Glomerular endothelial cell (primary cell): ENCODE measurements around the gene FZR1. TPM values are rescaled to one million over a fixed set of nuclear protein-coding genes. Genes with fewer than 3 reads are reported as not detected.

ENCODE experiments used
- DNase-seq: peaks from one replicate; pipeline ENCODE4 v3.0.0-alpha.2; 2011; ENCODE audit warnings: low read depth, low spot score; ENCODE audit errors: extremely low read depth
- total RNA-seq: library from RNA; depleted of rRNA; stranded (reverse); fragments of >200 nt; gene quantifications from 2 replicates; pipeline ENCODE4 v1.2.3, GENCODE V29; 2015

FZR1 gene
- total RNA-seq, 1 donor from 2014 or later: 43.9 TPM

DNA sequence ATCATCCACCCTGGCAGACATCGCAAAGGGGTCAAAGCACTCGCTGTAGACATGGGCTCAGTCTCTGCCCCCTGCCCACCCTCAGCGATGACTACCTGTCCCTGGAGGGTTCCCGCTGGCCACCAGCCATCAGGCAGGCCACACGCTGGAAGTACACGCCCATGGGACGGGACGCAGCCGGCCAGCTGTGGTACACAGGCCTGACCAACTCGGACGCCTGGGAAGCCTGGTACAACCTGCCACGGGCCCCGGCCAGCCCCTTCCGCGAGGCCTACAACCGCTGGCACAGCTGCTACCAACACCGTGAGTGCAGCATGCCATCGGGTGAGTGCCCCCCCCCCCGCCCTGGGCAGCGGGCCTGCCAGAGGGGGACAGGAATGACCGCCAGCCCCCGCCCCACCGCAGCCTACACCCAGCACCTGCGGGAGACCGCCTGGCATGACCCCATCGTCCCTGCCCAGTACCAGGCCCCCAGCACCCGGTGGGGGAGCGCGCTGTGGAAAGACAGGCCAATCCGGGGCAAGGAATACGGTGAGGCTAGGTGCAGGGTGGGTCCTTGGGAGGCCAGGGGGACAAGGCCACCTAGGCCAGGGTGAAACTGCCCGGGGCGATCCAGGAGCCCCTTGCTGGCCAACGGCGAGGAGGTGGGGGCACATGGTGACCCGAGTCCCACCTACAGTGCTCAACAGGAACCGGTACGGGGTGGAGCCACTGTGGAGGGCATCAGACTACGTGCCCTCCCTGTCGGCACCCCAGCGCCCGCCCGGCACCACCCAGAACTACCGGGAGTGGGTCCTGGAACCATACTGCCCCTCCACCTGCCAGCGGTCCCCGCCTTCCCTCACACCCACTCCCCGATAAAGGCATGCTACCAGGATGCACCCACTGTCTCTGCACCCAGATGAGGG lies 37.3 kb downstream of the FZR1 start:
- no peak for DNase-seq

DNA sequence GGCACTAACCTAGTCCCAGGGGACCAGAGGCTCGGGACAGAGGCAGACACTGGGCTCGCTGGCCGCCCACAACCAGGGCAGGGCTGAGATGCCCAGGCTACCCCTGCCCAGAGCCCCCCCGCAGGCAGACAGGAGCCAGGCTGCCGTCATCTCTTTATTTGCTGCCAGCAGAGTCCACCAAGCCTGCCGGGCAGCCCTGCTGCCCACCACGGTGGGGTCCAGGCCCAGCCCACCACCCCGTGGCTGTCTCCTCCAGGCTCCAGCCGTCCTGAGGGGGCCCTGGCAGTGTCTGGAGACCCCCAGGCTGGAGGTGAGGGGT lies 37.9 kb downstream of the FZR1 start:
- no peak for DNase-seq

DNA sequence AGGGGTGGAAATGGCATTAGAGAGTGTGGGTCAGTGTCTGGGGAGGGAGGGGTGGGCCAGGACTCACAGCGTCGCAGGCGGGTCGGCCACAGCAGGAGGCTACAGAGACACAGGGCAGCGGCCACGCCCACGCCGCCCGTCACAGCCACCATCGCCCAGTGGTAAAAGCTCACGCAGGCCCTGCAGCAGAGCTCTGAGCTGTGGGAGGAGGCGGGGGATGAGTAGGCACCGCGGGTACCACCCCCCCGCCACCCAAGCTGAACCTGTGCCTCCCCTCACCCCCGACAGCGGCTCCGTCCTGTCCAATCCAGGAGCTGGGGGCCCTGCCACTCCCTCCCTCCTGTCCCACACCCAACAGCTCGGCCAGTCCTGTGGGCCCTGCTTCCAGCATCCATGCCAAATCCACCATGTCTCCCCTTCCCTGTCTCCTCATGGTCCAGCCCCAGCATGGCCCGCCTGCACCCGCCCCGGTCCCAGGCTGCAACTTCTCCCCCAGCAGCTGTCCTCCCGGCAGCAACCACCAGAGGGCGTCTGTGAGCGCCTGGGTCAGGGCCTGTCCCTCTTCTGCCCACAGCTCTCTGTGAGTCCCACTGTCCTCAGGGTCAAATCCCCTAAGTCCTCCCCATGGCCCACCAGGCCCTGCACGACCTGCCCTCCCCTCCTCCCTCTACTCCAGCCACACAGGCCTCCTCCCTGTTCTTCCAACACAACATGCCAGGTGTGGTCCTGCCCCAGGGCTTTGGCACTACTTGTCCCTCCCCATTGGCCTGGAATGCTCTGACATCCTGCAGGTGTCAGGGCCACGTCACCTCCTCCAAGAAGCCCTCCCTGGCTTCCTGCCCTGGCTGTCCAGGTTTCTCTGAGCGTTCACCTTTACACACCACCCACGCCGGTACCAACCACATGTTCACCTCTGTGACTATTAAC lies 38.9 kb downstream of the FZR1 start:
- no peak for DNase-seq

DNA sequence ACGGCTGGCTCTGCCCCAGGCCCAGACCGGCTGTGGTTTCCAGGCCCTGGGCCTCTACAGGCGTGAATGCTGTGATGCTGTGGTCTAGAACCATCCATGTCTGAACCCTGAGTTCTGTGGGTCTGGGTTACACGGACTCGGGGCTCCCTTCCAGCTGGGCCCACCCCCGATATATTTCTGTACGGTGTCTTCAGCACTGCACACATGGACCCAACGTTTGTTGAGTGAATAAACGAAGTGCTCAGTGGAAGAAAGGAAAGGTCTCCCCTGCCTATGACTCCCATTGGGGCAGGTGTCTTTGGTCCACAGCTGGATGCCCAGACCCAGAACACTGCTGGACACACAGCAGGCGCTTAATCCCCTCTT lies 39.5 kb downstream of the FZR1 start:
- DNase-seq: no peak

DNA sequence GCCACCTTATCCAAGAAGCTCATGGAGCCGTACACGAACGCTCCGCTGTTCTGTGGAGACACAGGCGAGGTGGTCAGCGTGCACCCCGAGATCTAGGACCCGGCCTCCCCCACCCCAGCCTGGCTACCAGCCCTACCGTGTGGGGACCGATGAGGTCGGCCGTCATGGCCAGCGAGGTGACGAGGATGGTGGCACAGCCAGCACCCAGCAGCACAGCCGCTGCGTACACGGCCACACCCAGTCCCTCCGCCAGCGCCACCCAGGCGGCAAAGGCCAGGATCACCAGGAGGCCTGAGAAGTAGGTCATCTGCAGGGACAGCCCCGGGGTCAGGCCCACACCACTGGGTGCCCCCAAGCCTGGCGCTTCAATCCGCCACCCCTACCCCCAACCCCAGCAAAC lies 40.0 kb downstream of the FZR1 start:
- DNase-seq: no peak

DNA sequence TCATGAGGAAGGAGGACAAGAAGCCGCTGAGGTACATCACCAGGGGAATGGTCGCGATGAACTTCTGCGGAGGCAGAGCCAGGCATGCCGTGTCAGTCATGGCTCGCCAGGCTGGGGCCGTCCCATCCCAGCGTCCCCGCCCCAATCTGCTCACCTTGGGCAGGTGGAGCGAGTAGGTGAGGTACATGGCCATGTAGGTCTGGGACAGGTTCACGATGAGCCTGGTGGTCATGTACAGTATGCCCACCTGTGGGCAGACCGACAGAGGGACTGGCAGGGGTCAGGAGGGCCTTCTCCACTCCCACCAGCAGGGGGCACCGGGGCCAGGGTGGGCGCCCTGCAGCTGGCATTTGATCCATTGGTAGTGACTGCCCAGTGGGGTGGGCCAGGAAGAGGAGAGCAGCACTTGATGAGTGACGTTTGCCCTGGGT lies 41.2 kb downstream of the FZR1 start:
- DNase-seq: no peak

DNA sequence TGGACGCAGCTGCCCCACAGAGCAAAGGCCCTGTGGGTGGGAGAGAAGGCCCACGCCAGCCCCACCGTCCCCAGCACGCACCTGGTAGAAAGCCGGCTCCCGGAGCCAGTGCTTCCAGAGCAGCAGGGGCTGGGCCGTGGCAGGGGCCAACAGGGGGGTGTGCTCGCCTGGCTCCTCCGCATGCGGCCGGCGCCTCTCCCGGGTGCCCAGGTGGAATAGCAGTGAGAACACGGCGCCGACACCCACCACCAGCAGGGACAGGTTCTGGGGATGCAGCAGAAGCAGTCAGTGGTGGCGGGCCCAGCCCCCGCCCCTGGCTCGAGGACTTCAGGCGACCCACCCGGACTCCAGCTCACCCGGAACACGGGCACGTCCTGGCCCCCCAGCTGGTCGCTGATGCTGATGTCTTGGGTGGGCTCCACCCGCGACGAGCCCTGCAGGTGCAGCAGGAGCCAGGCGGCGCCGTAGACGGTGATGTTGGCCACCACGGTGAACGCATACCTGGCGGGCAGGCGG lies 41.7 kb downstream of the FZR1 start:
- DNase-seq: no peak

DNA sequence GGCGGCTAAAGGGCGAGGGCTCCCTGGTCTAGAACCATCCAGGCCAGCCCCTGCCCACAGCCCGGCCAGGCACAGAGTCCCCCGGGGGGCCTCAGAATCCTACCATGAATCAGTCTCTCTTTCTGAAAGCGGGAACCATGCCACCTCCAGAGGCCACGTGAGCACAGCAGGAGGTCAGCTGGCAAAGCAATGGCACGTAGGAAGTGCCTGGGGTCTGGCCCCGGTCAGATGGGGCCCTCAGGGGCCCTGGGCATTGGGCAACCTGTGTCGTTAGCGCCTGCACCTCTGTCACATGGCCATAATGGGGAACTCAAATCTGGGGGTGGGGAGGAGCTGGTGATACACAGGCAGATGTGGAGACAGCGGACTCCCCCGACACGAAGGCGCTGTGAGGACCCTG lies 42.5 kb downstream of the FZR1 start:
- DNase-seq: no peak

DNA sequence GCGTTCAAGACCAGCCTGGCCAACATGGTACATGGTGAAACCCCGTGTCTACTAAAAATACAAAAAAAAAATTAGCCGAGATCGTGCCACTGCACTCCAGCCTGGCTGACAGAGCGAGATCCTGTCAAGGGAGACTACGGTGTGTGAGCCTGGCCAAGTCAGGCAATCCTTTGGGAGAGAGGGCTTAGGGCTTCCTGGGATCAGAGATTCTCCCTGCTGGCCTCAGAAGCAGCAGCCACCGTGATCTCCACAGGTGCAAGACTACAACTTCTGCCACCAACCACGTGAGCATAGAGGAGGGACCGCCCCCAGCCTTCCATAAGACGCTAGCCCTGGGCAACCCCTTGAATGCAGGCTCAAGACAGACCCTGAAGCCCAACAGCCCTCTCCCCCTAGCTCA lies 43.7 kb downstream of the FZR1 start:
- no peak for DNase-seq

DNA sequence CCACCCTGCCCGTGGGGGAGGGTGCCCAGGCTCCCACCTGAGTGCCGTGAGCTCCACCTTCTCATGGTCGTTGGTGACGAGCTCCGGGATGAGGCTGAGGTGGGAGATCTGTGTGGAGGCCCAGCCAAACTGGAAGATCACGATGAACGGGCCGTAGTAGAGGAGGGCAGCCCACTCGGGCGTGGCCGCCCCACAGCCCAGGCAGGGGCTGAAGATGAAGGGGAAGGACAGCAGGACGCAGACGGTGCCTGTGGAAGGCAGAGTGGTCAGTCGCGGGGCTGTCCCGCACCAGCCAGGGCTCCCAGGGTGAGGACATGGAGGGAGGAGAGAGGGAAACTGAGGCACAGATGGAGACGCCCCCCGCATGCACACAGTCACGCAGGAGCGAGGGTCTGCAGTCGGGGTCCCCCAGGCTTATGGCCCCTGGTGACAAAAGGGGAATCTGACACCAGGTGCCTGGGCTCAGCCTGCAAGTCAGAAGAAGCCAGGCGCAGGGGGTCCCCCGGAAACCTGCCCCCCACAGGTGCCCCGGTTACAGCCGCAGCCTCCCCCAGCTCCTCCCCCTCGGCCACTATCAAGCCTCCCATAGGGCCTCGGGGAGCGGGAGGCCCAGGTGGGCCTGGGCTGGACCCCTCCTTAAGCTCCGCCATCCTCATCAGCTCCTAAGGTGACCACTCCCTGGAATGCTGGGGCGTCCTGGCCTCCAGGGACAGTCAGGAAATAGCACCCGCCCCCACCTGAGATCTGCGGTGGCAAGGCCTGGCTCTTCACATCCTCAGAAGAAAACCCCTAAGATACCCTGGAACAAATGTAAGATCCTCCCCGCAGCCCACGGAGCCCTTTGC lies 45.1 kb downstream of the FZR1 start:
- no peak for DNase-seq

DNA sequence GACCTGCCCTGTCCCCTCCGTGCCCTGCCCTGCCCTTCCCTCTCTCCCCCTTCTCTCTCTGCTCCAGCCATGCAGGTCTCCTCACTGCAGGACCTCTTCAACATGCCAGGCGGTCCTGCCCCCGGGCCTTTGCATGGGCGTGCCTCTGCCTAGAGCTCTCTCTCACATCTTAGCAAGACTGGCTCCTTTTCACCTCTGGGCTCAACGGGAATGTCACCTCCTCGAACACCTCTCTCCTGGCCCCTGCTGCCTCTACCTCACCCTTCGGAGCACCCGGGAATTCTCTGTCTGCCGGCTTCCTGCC lies 45.6 kb downstream of the FZR1 start:
- no peak for DNase-seq

DNA sequence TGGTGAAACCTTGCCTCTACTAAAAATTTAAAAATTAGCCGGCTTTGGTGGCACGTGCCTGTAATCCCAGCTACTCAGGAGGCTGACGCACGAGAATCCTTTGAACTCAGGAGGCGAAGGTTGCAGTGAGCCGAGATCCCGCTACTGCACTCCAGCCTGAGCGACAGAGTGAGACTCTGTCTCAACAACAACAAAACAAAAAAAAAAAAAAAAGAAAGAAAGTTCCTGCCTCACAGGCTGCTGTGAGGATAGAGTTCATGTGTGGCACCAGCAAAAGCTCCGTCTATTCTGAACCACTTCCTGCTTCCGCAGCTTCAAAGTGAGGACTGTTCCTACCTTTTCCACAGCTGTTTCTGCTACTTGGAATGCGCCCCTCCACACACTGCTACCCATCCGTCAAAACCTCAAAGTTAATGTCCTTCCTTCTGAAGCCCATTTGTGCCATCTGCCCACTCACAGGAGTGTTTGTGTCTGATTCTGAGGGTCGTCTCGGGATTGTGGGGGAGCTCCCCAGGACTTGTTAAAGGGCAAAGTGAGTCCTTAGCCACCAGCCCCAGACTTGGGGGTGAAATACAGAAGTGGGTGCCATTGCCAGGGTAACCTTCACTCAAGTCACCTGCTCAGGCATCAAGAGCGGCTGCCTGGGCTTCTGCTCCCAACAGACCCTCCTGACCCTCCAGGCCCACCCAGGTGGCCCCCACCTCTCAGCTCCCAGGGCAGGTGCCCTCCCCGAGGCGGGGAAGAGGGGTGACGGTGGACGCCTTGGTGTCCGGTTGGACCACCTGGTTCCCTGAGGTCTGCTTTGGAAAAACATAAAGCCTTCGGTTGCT lies 48.4 kb downstream of the FZR1 start:
- no peak for DNase-seq

DNA sequence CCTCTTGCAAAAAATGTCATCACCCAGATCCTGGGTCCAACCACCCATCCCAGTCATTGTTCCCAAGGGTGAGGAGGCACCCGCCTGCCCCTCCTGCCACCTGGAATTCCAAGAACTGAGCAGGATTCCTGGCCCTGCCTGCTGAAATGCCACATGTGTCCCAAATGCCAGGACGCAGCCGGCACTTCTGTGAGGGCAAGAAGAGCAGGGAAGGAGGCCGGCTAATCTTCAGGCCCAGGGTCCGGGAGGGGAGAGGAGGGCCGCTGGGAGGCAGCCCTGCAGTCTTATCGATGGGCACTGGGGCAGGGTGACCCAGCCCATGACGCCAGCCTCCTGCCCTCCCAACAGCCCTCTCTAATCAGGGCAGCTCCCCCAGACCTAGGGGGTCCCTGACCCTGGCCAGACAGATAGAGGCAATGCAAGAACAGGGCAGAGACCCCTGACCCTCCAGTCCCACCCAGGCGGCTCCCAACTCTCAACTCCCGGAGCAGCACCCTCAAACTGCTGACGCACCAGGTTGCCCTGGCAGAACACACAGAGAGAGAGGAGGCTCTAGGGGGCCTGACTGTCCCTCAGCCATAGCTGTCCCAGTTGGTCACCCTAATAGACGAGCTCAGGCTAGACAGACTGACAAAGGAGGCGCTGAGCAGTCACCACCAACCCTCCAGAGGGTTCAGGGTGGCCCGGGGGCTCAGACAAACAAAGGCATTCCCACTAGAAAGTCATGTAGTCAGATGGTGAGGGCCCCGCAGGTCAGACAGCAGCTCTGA lies 49.7 kb downstream of the FZR1 start:
- no peak for DNase-seq

DNA sequence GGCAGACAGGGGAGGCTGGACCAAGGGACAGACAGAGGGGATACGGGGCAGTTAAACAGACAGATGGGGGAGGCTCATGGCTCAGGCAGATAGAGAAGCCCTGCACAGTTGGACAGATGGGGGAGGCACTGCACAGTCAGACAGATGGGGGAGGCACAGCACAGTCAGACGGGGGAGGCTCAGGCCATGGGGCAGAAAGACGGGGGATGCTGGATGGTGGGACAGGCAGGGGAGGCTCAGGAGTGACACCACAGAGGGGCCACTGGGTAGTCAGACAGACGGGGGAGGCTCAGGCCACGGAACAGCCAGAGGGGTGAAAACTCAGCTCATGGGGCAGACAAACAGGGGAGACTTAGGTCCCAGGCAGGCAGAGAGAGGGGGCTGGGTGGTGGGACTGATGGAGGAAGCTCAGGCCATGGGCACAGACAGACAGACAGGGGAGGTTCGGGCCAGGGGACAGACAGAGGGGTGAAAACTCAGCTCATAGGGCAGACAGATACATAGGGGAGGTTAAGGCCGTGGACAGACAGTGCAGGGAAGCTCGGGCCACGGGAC lies 50.4 kb downstream of the FZR1 start:
- DNase-seq: no peak

DNA sequence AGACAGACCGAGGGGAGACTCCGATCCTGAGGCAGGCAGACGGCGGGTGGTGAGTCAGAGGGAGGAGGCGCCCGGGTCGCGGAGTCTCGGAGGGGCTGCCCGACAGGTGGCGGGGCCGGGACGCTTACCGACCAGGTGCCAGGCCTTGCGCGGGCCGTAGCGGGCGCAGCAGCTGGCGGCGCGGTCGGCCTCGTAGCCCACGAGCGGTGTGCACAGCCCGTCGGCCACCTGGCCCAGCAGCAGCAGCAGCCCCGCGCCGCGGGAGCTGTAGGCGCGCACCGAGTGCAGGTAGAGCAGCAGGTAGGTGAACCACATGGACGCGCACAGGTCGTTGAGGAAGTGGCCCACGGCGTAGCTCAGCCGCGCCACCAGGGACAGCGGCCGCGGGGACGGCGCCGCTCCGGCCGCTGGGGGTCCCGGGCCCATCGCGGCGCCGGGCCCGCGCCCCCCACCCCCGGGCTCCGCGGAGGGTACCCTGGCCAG lies 50.9 kb downstream of the FZR1 start:
- DNase-seq: no peak

DNA sequence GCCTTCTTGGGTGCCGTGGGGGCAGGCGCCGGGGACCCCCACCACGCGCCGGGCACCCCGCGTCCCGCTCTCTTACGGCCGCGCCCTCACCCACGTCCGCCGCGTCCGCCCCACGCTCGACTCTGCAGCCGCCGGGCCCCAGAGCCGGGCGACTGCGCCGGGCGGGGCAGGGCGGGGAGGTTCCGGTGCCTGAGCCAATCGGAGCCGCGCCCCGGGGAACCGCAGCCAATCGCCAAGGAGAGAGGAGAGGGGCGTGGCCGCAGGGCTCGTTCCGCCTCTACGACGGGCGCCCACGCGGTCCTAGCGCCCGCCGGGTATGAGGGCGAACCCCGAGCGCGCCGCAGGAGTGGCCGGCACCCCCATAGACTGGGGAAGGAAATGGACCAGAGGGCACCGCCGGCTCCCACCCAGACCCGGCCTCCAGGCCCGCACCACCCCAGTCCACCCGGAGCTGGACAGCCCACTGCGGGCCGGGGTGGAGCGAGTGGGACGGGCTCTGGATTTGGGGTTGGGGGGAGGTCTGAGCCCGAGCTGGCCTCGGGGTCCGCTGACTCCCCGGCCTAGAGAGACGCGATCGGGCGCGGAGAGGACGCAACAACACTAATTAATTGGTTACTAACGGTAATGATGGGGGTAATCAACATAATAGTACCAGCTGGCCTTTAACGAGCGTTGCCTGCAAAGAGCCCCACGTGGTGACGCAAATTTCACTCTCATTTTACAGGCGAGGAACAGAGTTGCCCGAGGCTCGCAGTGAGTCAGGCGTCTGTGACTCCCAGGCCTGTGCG lies 51.5 kb downstream of the FZR1 start, which contains the start of gene MFSD12:
MFSD12 (minus strand) TSS at position 126 of the 788 bp plus-strand sequence. CDS start 183 bp downstream, outside the sequence.
- no peak for DNase-seq

DNA sequence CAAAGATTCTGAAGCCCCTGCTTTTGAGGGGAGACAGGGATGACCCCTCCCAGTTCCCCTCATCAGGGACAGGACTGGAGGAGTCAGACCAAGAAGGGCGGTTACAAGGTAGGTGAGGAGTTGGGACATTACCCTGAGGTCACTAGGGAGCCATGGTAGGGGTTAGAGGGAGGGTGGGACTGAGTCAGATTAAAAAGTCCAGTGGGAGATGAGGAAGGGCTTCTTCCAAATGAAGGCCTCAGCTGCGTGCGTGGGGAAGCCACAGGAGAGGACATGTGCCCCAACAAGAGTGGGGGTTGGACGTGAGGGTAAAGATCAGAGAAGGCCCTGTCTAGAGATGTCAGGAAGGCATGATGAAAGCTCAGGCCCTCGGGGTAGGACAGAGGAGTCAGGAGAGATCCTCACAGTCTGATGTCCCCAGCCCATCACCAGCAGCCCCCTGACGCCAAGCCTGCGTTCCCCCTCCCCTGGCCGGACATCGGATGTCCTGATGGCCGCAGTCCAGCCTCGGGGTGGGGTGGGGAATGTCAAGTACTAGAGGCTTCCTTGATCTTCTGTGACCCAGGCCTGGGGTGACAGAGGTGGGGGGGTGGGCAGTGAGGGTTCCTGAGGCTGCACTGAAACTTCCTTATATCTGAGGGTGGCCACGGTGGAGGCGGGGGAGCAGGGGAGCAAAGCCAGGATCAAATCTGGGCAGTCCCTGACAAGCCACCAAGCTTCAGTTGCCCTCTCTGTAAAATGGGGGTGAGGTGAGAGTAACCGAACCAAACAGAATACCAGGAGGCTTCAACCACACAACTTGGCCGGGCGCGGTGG lies 57.8 kb downstream of the FZR1 start:
- no peak for DNase-seq
